ENCODE results near the gene TYMP. TPM values are rescaled to one million over a fixed set of nuclear protein-coding genes. Genes with fewer than 3 reads are reported as not detected.

TYMP gene
- total RNA-seq, 1 experiment from 2014 or later = 1.5 TPM

DNA sequence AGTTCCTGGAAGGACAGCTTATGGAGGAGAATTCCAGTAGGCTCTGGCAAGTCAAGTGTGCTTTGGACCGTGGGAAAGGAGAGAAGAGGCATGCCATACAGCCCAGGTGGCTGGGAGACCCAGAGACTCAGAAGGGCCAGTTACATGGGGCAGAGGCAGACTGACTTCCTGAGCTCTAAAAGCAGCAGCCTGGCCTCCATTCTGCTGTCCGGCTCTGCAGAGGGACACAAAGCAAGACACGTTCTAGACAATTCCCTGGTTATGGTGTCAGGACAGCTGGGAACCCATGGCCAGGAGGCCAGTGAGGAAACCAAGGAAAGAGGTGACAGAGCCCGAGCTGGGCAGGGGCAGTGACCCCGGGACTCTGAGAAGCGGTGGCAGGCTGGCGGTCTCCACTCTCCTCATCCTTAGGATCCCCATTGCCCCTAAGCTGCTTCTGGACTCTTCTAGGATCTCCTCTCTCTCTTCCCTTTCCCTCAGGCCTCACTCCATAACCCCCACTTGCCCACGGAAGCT is 45.7 kb upstream of the TYMP start (continued):
- TF ChIP-seq, protein P1, sequence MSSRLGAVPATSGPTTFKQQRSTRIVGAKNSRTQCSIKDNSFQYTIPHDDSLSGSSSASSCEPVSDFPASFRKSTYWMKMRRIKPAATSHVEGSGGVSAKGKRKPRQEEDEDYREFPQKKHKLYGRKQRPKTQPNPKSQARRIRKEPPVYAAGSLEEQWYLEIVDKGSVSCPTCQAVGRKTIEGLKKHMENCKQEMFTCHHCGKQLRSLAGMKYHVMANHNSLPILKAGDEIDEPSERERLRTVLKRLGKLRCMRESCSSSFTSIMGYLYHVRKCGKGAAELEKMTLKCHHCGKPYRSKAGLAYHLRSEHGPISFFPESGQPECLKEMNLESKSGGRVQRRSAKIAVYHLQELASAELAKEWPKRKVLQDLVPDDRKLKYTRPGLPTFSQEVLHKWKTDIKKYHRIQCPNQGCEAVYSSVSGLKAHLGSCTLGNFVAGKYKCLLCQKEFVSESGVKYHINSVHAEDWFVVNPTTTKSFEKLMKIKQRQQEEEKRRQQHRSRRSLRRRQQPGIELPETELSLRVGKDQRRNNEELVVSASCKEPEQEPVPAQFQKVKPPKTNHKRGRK (CRISPR knock-in tag; IDR thresholded peaks at IDR 0.05; ENCODE audit: borderline replicate concordance) = no peak
- TF ChIP-seq NR3C1 (CRISPR knock-in tag; conservative IDR thresholded peaks at IDR 0.05; ENCODE audit: low read depth) (no peak), TCF7 (CRISPR knock-in tag; IDR thresholded peaks at IDR 0.05; ENCODE audit: low read depth) (no peak), JAZF1 (CRISPR knock-in tag; IDR thresholded peaks at IDR 0.05) (no peak), ETV6 (CRISPR knock-in tag; IDR thresholded peaks at IDR 0.05) (no peak), SMAD4 (CRISPR knock-in tag; IDR thresholded peaks at IDR 0.05) (no peak), ZNF121 (CRISPR knock-in tag; IDR thresholded peaks at IDR 0.05) (no peak), ZBTB21 (CRISPR knock-in tag; IDR thresholded peaks at IDR 0.05; ENCODE audit: borderline replicate concordance) (no peak)
- TF ChIP-seq, protein P2, sequence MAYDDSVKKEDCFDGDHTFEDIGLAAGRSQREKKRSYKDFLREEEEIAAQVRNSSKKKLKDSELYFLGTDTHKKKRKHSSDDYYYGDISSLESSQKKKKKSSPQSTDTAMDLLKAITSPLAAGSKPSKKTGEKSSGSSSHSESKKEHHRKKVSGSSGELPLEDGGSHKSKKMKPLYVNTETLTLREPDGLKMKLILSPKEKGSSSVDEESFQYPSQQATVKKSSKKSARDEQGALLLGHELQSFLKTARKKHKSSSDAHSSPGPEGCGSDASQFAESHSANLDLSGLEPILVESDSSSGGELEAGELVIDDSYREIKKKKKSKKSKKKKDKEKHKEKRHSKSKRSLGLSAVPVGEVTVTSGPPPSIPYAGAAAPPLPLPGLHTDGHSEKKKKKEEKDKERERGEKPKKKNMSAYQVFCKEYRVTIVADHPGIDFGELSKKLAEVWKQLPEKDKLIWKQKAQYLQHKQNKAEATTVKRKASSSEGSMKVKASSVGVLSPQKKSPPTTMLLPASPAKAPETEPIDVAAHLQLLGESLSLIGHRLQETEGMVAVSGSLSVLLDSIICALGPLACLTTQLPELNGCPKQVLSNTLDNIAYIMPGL (CRISPR knock-in tag; IDR thresholded peaks at IDR 0.05) = no peak
- TF ChIP-seq, protein P3, sequence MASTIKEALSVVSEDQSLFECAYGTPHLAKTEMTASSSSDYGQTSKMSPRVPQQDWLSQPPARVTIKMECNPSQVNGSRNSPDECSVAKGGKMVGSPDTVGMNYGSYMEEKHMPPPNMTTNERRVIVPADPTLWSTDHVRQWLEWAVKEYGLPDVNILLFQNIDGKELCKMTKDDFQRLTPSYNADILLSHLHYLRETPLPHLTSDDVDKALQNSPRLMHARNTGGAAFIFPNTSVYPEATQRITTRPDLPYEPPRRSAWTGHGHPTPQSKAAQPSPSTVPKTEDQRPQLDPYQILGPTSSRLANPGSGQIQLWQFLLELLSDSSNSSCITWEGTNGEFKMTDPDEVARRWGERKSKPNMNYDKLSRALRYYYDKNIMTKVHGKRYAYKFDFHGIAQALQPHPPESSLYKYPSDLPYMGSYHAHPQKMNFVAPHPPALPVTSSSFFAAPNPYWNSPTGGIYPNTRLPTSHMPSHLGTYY (CRISPR knock-in tag; IDR thresholded peaks at IDR 0.05) = no peak
- TF ChIP-seq, protein P4, sequence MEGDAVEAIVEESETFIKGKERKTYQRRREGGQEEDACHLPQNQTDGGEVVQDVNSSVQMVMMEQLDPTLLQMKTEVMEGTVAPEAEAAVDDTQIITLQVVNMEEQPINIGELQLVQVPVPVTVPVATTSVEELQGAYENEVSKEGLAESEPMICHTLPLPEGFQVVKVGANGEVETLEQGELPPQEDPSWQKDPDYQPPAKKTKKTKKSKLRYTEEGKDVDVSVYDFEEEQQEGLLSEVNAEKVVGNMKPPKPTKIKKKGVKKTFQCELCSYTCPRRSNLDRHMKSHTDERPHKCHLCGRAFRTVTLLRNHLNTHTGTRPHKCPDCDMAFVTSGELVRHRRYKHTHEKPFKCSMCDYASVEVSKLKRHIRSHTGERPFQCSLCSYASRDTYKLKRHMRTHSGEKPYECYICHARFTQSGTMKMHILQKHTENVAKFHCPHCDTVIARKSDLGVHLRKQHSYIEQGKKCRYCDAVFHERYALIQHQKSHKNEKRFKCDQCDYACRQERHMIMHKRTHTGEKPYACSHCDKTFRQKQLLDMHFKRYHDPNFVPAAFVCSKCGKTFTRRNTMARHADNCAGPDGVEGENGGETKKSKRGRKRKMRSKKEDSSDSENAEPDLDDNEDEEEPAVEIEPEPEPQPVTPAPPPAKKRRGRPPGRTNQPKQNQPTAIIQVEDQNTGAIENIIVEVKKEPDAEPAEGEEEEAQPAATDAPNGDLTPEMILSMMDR (IDR thresholded peaks at IDR 0.05) = no peak

DNA sequence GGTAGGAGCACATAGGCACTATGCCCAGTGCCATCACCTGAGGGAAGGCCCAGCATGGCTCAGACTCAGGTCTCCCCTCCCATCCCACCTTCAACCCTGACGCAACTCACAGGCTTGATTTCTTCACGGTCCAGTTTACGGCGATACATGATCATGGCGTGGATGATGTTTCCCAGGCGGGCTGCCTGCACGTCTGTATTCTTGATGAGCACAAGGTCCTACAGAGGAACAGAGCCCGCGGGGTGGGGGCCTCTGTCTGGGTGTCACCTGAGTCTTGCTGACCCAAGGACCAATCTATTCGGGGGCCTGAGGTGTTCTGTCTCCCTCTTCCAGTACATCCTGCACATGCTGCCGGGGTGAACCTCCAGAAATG is 44.6 kb upstream of the TYMP start:
- H3K27ac Mint-ChIP-seq = no peak overlapping the region
- TF ChIP-seq MXD4 (CRISPR knock-in tag; IDR thresholded peaks at IDR 0.05; ENCODE audit: borderline replicate concordance) (no peak), ZNF232 (CRISPR knock-in tag; IDR thresholded peaks at IDR 0.05) (no peak), RELA (CRISPR knock-in tag; IDR thresholded peaks at IDR 0.05; ENCODE audit: borderline replicate concordance) (no peak), JUN (CRISPR knock-in tag; IDR thresholded peaks at IDR 0.05) (no peak), NR2C2 (CRISPR knock-in tag; IDR thresholded peaks at IDR 0.05) (no peak), SMAD4 (CRISPR knock-in tag; IDR thresholded peaks at IDR 0.05) (no peak), GTF2I (CRISPR knock-in tag; conservative IDR thresholded peaks at IDR 0.05) (no peak), PRRX2 (CRISPR knock-in tag; IDR thresholded peaks at IDR 0.05) (no peak)
- TF ChIP-seq, protein P5, sequence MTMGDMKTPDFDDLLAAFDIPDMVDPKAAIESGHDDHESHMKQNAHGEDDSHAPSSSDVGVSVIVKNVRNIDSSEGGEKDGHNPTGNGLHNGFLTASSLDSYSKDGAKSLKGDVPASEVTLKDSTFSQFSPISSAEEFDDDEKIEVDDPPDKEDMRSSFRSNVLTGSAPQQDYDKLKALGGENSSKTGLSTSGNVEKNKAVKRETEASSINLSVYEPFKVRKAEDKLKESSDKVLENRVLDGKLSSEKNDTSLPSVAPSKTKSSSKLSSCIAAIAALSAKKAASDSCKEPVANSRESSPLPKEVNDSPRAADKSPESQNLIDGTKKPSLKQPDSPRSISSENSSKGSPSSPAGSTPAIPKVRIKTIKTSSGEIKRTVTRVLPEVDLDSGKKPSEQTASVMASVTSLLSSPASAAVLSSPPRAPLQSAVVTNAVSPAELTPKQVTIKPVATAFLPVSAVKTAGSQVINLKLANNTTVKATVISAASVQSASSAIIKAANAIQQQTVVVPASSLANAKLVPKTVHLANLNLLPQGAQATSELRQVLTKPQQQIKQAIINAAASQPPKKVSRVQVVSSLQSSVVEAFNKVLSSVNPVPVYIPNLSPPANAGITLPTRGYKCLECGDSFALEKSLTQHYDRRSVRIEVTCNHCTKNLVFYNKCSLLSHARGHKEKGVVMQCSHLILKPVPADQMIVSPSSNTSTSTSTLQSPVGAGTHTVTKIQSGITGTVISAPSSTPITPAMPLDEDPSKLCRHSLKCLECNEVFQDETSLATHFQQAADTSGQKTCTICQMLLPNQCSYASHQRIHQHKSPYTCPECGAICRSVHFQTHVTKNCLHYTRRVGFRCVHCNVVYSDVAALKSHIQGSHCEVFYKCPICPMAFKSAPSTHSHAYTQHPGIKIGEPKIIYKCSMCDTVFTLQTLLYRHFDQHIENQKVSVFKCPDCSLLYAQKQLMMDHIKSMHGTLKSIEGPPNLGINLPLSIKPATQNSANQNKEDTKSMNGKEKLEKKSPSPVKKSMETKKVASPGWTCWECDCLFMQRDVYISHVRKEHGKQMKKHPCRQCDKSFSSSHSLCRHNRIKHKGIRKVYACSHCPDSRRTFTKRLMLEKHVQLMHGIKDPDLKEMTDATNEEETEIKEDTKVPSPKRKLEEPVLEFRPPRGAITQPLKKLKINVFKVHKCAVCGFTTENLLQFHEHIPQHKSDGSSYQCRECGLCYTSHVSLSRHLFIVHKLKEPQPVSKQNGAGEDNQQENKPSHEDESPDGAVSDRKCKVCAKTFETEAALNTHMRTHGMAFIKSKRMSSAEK (CRISPR knock-in tag; IDR thresholded peaks at IDR 0.05; ENCODE audit: borderline replicate concordance) = no peak
- ATAC-seq (no peak), DNase-seq (ENCODE audit: low spot score) (no peak)
- no peak overlapping the region for H3K4me3 Mint-ChIP-seq
- no peaks in the 10 kb centered on the region for H3K9me3 Mint-ChIP-seq
- H3K4me1 Mint-ChIP-seq = no peaks in the 10 kb centered on the region
- peaks cover 24% of the 10 kb centered on the region for H3K36me3 Mint-ChIP-seq
- ChIA-PET POLR2A (no interaction called here), CTCF (interaction anchor here (1.1 to 5.0 kb wide), 4 partner anchors 11 to 52 kb away, joined by 3 to 25 read pairs (median 6); partner anchors contain the start of genes SCO2 and SYCE3)
- no peaks in the 10 kb centered on the region for H3K27me3 Mint-ChIP-seq (ENCODE audit: low read depth)

Data from WTC11 (cell line).